H1 (cell line): ENCODE data around the gene ABHD14A. TPM values are rescaled to one million over a fixed set of nuclear protein-coding genes. Genes with fewer than 3 reads are reported as not detected.

Source experiments
- CTCF ChIA-PET: fragments of 300-600 bp; sonication (Branson Sonifier 250); formaldehyde crosslinking; loops from one replicate; lab custom pipeline; 2021; ENCODE audit not compliant: partially characterized antibody; lab: Charles Lee
- POLR2A ChIA-PET: fragments of 300-600 bp; sonication (Branson Sonifier 250); formaldehyde crosslinking; loops from one replicate; lab custom pipeline; 2021; ENCODE audit warnings: inconsistent platforms; ENCODE audit not compliant: partially characterized antibody; lab: Charles Lee
- DNase-seq, 2 experiments: peaks; one replicate each; pipeline versions ENCODE4 v3.0.0 to v3.0.0-alpha.2; 2010 to 2022; ENCODE audit warnings: low spot score in 2 of 2, low read depth in 1 of 2, mixed read lengths in 1 of 2
- FAIRE-seq: peaks from 2 replicates; lab custom pipeline; 2011; peaks lifted over from hg19 to GRCh38; lab: Jason Lieb, UNC
- H2AFZ ChIP-seq: 2 replicates; pipeline ENCODE4 v1.8.1; 2012; ENCODE audit warnings: low read length, inconsistent platforms
- H2AK5ac ChIP-seq: 2 replicates; pipeline ENCODE4 v1.6.1; 2013; ENCODE audit warnings: low read depth, low read length
- H2BK120ac ChIP-seq: replicated peaks from 2 replicates; pipeline ENCODE3; 2013; ENCODE audit warnings: low read depth, low read length, inconsistent platforms
- H2BK12ac ChIP-seq: 2 replicates; pipeline ENCODE4 v1.6.1; 2013; ENCODE audit warnings: low read depth, low read length
- H2BK15ac ChIP-seq: 2 replicates; pipeline ENCODE4 v1.6.1; 2013; ENCODE audit warnings: low read length
- H2BK20ac ChIP-seq: 2 replicates; pipeline ENCODE4 v1.6.1; 2013; ENCODE audit warnings: low read length
- H2BK5ac ChIP-seq: 2 replicates; pipeline ENCODE4 v1.6.1; 2013; ENCODE audit warnings: low read depth, low read length
- H3K14ac ChIP-seq: 2 replicates; pipeline ENCODE4 v1.6.1; 2013; ENCODE audit warnings: inconsistent platforms; ENCODE audit not compliant: insufficient read length
- H3K18ac ChIP-seq: 2 replicates; pipeline ENCODE4 v1.6.1; 2013; ENCODE audit warnings: low read length; ENCODE audit errors: extremely low read depth
- H3K23ac ChIP-seq: 2 replicates; pipeline ENCODE4 v1.6.1; 2013; ENCODE audit warnings: inconsistent platforms; ENCODE audit not compliant: insufficient read length
- H3K23me2 ChIP-seq: 2 replicates; pipeline ENCODE4 v1.6.1; 2013; ENCODE audit warnings: low read depth, low read length
- H3K27ac ChIP-seq: 2 replicates; pipeline ENCODE4 v1.6.1; 2011; ENCODE audit warnings: low read depth, low read length, inconsistent platforms
- H3K27me3 ChIP-seq, 4 experiments: replicated peaks in 1 of 4; 1 replicate in 1 of 4; 2 replicates in 3 of 4; pipeline versions ENCODE4 v1.6.1 to v1.8.1; 2011 to 2013; ENCODE audit warnings: low read length in 3 of 4, mild to moderate bottlenecking in 3 of 4, inconsistent platforms in 2 of 4, mixed read lengths in 2 of 4, moderate library complexity in 1 of 4; ENCODE audit not compliant: control insufficient read depth in 3 of 4, insufficient read depth in 3 of 4; ENCODE audit errors: extremely low read depth in 1 of 4
- H3K36me3 ChIP-seq, 4 experiments: 2 replicates each; pipeline versions ENCODE4 v1.6.1 to v1.8.1; 2011 to 2013; ENCODE audit warnings: mild to moderate bottlenecking in 4 of 4, low read length in 3 of 4, moderate library complexity in 2 of 4, control low read depth in 1 of 4, inconsistent platforms in 1 of 4; ENCODE audit not compliant: insufficient read depth in 4 of 4, control insufficient read depth in 2 of 4
- H3K4ac ChIP-seq: replicated peaks from 2 replicates; pipeline ENCODE3; 2013; ENCODE audit warnings: low read length, low read depth, mixed read lengths, inconsistent platforms; ENCODE audit not compliant: insufficient read length
- H3K4me1 ChIP-seq, 4 experiments: replicated peaks in 1 of 4; 1 replicate in 1 of 4; 2 replicates in 3 of 4; pipeline versions ENCODE4 v1.6.1 to v1.8.1; 2011 to 2013; ENCODE audit warnings: low read length in 3 of 4, inconsistent platforms in 2 of 4, mixed read lengths in 1 of 4; ENCODE audit not compliant: insufficient read depth in 4 of 4, control insufficient read depth in 3 of 4
- H3K4me2 ChIP-seq, 2 experiments: 2 replicates each; pipeline versions ENCODE4 v1.6.1 to v1.8.1; 2011 to 2013; ENCODE audit warnings: low read depth in 2 of 2, low read length in 2 of 2, control low read depth in 1 of 2, inconsistent platforms in 1 of 2, mild to moderate bottlenecking in 1 of 2; ENCODE audit not compliant: insufficient read depth in 1 of 2
- H3K4me3 ChIP-seq, 4 experiments: fragments of 200-600, 300-600 bp in 1 of 4; sonication (generic), shearing (Covaris generic), sonication (Bioruptor Twin) in 1 of 4; 2 replicates each; pipeline versions ENCODE4 v1.5.1 to v1.8.1; 2011 to 2016; ENCODE audit warnings: low read length in 4 of 4, low read depth in 3 of 4, control low read depth in 2 of 4, inconsistent platforms in 2 of 4, mild to moderate bottlenecking in 2 of 4, mixed read lengths in 1 of 4, moderate library complexity in 1 of 4; ENCODE audit not compliant: insufficient read depth in 2 of 4; ENCODE audit errors: extremely low read depth in 1 of 4
- H3K56ac ChIP-seq: replicated peaks from 2 replicates; pipeline ENCODE3; 2013; ENCODE audit warnings: low read depth, mild to moderate bottlenecking, mixed read lengths, low read length, inconsistent platforms; ENCODE audit not compliant: insufficient read length
- H3K79me1 ChIP-seq: 2 replicates; pipeline ENCODE4 v1.6.1; 2013; ENCODE audit warnings: low read depth, low read length, control low read depth
- H3K79me2 ChIP-seq, 2 experiments: 2 replicates each; pipeline versions ENCODE4 v1.6.1 to v1.8.1; 2012 to 2013; ENCODE audit warnings: low read length in 2 of 2, mild to moderate bottlenecking in 2 of 2, inconsistent platforms in 1 of 2; ENCODE audit not compliant: insufficient read depth in 2 of 2, control insufficient read depth in 1 of 2
- H3K9ac ChIP-seq, 4 experiments: replicated peaks in 1 of 4; 1 replicate in 1 of 4; 2 replicates in 3 of 4; pipeline versions ENCODE4 v1.6.1 to v1.8.1; 2011 to 2013; ENCODE audit warnings: low read depth in 3 of 4, low read length in 3 of 4, control low read depth in 2 of 4, mild to moderate bottlenecking in 2 of 4, moderate library complexity in 2 of 4, inconsistent platforms in 1 of 4; ENCODE audit errors: extremely low read depth in 1 of 4
- H3K9me3 ChIP-seq, 2 experiments: 2 replicates each; pipeline versions ENCODE4 v1.6.1 to v1.8.1; 2012 to 2013; ENCODE audit warnings: mild to moderate bottlenecking in 2 of 2, moderate library complexity in 2 of 2, control low read depth in 1 of 2, inconsistent platforms in 1 of 2, low read depth in 1 of 2, low read length in 1 of 2, mixed read lengths in 1 of 2; ENCODE audit not compliant: insufficient read depth in 2 of 2
- H4K20me1 ChIP-seq, 2 experiments: replicated peaks in 1 of 2; 2 replicates each; pipeline versions ENCODE3 to v1.8.1; 2011 to 2013; ENCODE audit warnings: inconsistent platforms in 2 of 2, low read length in 2 of 2, mild to moderate bottlenecking in 1 of 2; ENCODE audit not compliant: insufficient read depth in 2 of 2, control insufficient read depth in 1 of 2
- H4K5ac ChIP-seq: 2 replicates; pipeline ENCODE4 v1.6.1; 2013; ENCODE audit warnings: low read length, low read depth, mixed read lengths, inconsistent platforms; ENCODE audit not compliant: insufficient read length
- H4K8ac ChIP-seq: 2 replicates; pipeline ENCODE4 v1.8.0; 2013; ENCODE audit warnings: mild to moderate bottlenecking, moderate library complexity, low read length, inconsistent platforms; ENCODE audit not compliant: insufficient read depth; ENCODE audit errors: extremely low read depth
- H4K91ac ChIP-seq: replicated peaks from 2 replicates; pipeline ENCODE3; 2013; ENCODE audit warnings: low read length, mixed read lengths, inconsistent platforms; ENCODE audit not compliant: insufficient read length
- BACH1 ChIP-seq: IDR thresholded peaks from 2 replicates; pipeline ENCODE4 v1.6.1; 2012; ENCODE audit warnings: low read length, improper control_type of control experiment
- CHD1 ChIP-seq: IDR thresholded peaks from 2 replicates; pipeline ENCODE4 v1.6.1; 2012; ENCODE audit warnings: low read depth, low read length, improper control_type of control experiment
- CHD2 ChIP-seq: IDR thresholded peaks from 2 replicates; pipeline ENCODE4 v1.6.1; 2012; ENCODE audit warnings: low read length, improper control_type of control experiment
- EP300 ChIP-seq, 2 experiments: IDR thresholded peaks; 1 replicate in 1 of 2; 2 replicates in 1 of 2; pipeline ENCODE4 v1.6.1; 2011 to 2012; ENCODE audit warnings: low read depth in 2 of 2, low read length in 2 of 2, mild to moderate bottlenecking in 2 of 2, borderline replicate concordance in 1 of 2, inconsistent platforms in 1 of 2, moderate library complexity in 1 of 2
- KDM1A ChIP-seq: fragments of 200-600, 300-600 bp; sonication (generic); IDR thresholded peaks from 2 replicates; pipeline ENCODE4 v1.7.1; 2016; ENCODE audit warnings: mild to moderate bottlenecking, low read length, borderline replicate concordance
- NRF1 ChIP-seq: IDR thresholded peaks from 2 replicates; pipeline ENCODE4 v1.6.1; 2011; ENCODE audit warnings: mild to moderate bottlenecking, low read depth, low read length, improper control_type of control experiment
- POLR2A ChIP-seq, 2 experiments: IDR thresholded peaks; 1 replicate in 1 of 2; 2 replicates in 1 of 2; pipeline ENCODE4 v1.6.1; 2011; ENCODE audit warnings: low read depth in 2 of 2, low read length in 2 of 2, mild to moderate bottlenecking in 2 of 2; ENCODE audit errors: control extremely low read depth in 1 of 2
- RBBP5 ChIP-seq: IDR thresholded peaks from 2 replicates; pipeline ENCODE4 v1.7.1; 2012; ENCODE audit warnings: low read depth, mild to moderate bottlenecking, inconsistent platforms, low read length, moderate library complexity, borderline replicate concordance
- RFX5 ChIP-seq: IDR thresholded peaks from 2 replicates; pipeline ENCODE4 v1.6.1; 2011; ENCODE audit warnings: low read depth, low read length, improper control_type of control experiment, borderline replicate concordance
- SIX5 ChIP-seq: IDR thresholded peaks from 2 replicates; pipeline ENCODE4 v1.6.1; 2011; ENCODE audit warnings: mild to moderate bottlenecking, low read depth, low read length
- SP1 ChIP-seq: IDR thresholded peaks from 2 replicates; pipeline ENCODE4 v1.6.1; 2011; ENCODE audit warnings: low read depth, low read length
- SP2 ChIP-seq: IDR thresholded peaks from 2 replicates; pipeline ENCODE4 v1.6.1; 2012; ENCODE audit warnings: mild to moderate bottlenecking, low read length, inconsistent platforms
- SRF ChIP-seq: IDR thresholded peaks from 2 replicates; pipeline ENCODE4 v1.6.1; 2011; ENCODE audit warnings: mild to moderate bottlenecking, low read depth, low read length, moderate library complexity
- TAF7 ChIP-seq: optimal IDR thresholded peaks from 2 replicates; pipeline ENCODE3; 2011; ENCODE audit warnings: low read depth, mild to moderate bottlenecking, inconsistent platforms, low read length, moderate library complexity, borderline replicate concordance
- YY1 ChIP-seq: IDR thresholded peaks from 2 replicates; pipeline ENCODE4 v1.6.1; 2011; ENCODE audit warnings: low read depth, mild to moderate bottlenecking, low read length
- WGBS, 2 experiments: shearing (Covaris generic) in 1 of 2; methylation state at CpG; one replicate each; pipeline versions ENCODE4 v1.1.6 to v1.1.7; 2013 to 2015; ENCODE audit warnings: low lambda C conversion rate in 2 of 2, mixed read lengths in 2 of 2, inconsistent platforms in 1 of 2, low coverage in 1 of 2, missing lambda C conversion rate in 1 of 2; ENCODE audit not compliant: insufficient replicate concordance in 2 of 2, insufficient coverage in 1 of 2, insufficient read length in 1 of 2; ENCODE audit errors: extremely low coverage in 1 of 2, missing lambda C conversion rate in 1 of 2; 5-methylcytosine and 5-hydroxymethylcytosine counted together
- polyA plus RNA-seq, 7 experiments: library from polyadenylated mRNA; depleted of rRNA in 3 of 7; stranded (reverse) in 5 of 7; unstranded in 2 of 7; fragments of >200 nt in 5 of 7; fragments of 200-250 nt in 2 of 7; gene quantifications; 1 replicate in 5 of 7; 2 replicates in 1 of 7; 4 replicates in 1 of 7; pipeline versions ENCODE4 v1.2.1 to v1.2.3, GENCODE V29; 2011 to 2013; ENCODE audit warnings: missing spikeins in 2 of 7, mixed read lengths in 2 of 7
- total RNA-seq: library from RNA; stranded (reverse); fragmentation: NEBNext Ultra II Directional; extraction: Animal tissue kit (Norgen Biotek cat#: 25700); gene quantifications from 2 replicates; pipeline ENCODE4 v1.2.1, GENCODE V29; 2021

ABHD14A gene
- total and polyA plus RNA-seq, 2 of the 8 experiments (the other 6 are each of a cell fraction or from before 2014, with no cell fraction given) = 4.6 to 9.8 TPM

GRCh38 chr3:52001443-52001974 lies 26.6 kb downstream of the ABHD14A start:
- Histone ChIP-seq H3K4me2 (peak overlapping the region in 1 of 2 experiments; percentile 54; a peak in 1 of 4 replicates), H2BK120ac (no peak overlapping the region), H4K8ac (no peak overlapping the region), H4K5ac (no peak overlapping the region), H4K20me1 (no peaks in the 10 kb centered on the region), H3K27me3 (no peaks in the 10 kb centered on the region; a peak in 2 of 7 replicates), H3K14ac (no peak overlapping the region), H2BK5ac (no peak overlapping the region), H3K4ac (no peak overlapping the region), H2BK15ac (no peak overlapping the region), H3K9ac (no peak overlapping the region), H3K4me1 (peaks cover 11 to 46% (median 29%) of the 10 kb centered on the region in 4 experiments), H3K9me3 (no peaks in the 10 kb centered on the region), H2AK5ac (no peak overlapping the region), H3K23me2 (peaks cover 3% of the 10 kb centered on the region; the same call in 1 of the 2 replicates), H3K79me1 (no peaks in the 10 kb centered on the region), H3K23ac (no peak overlapping the region), H3K79me2 (no peaks in the 10 kb centered on the region), H3K36me3 (no peaks in the 10 kb centered on the region), H3K4me3 (no peak overlapping the region), H2AFZ (no peak overlapping the region; the same call in 1 of the 2 replicates), H4K91ac (no peak overlapping the region), H2BK12ac (no peak overlapping the region), H2BK20ac (no peak overlapping the region), H3K18ac (no peak overlapping the region), H3K27ac (no peak overlapping the region), H3K56ac (no peak overlapping the region)
- WGBS, 2 experiments = 7% methylated on average over 17 of the region's 18 CpGs; no CpG with 5 or more reads in 1 of the 2 experiments
- POLR2A ChIA-PET = interaction anchor here (0.5 to 2.1 kb wide), 2 partner anchors 10 to 479 kb away, joined by 3 to 12 read pairs; no protein-coding TSS in a partner anchor
- FAIRE-seq = no peak
- DNase-seq = peak; percentile 87 to 98
- CTCF ChIA-PET = interaction anchor here (0.6 to 24.7 kb wide), 42 partner anchors 9 to 387 kb away, joined by 3 to 984 read pairs (median 6); partner anchors contain the start of genes ABHD14A, ABHD14B, ACY1 and DUSP7
- TF ChIP-seq SRF (no peak), SIX5 (no peak), EP300 (IDR thresholded peaks at IDR 0.05; ENCODE audit: borderline replicate concordance in 1 of 2, low read depth in 2 of 2, low read length in 2 of 2) (peak in 1 of 2 experiments; percentile 62; a peak in 1 of 3 replicates), SP2 (no peak), RFX5 (no peak), RBBP5 (no peak), TAF7 (peak; percentile 65), YY1 (no peak), CHD1 (no peak), KDM1A (0 out of 2 replicates have a peak, but pooled peaks have one; percentile 10), SP1 (no peak), POLR2A (IDR thresholded peaks at IDR 0.05; ENCODE audit: control extremely low read depth in 1 of 2, low read depth in 2 of 2, low read length in 2 of 2) (no peak), NRF1 (no peak), BACH1 (no peak), CHD2 (no peak)
